Lower leg skin (tissue), 3 donors: ENCODE data around the gene CST9.

ENCODE experiments used
- CTCF ChIP-seq, 3 donors: fragments of 450-650 bp; IDR thresholded peaks; one replicate each; pipeline ENCODE4 v1.5.1; 2016; ENCODE audit warnings: antibody characterized with exemption in 3 of 3, mild to moderate bottlenecking in 3 of 3, moderate library complexity in 2 of 3
- POLR2A ChIP-seq, 2 donors: fragments of 450-650 bp; IDR thresholded peaks; one replicate each; pipeline ENCODE4 v1.6.1; 2016 to 2017; ENCODE audit warnings: antibody characterized with exemption in 2 of 2, mild to moderate bottlenecking in 1 of 2, moderate library complexity in 1 of 2

- no peak for TF ChIP-seq CTCF (IDR thresholded peaks at IDR 0.05)
- TF ChIP-seq POLR2A (IDR thresholded peaks at IDR 0.05): no peak
These were observed 26.4 kb upstream of the CST9 start for GRCh38 chr20:23631981-23632710.
